HG03460 (cell line): ENCODE measurements around the gene SLC22A7.

ENCODE experiments used
- ATAC-seq: cut with Tn5 transposase; IDR thresholded peaks from one replicate; pipeline ENCODE4 v1.9.1; 2021; ENCODE audit not compliant: unreplicated experiment

The SLC22A7 gene

GRCh38 chr6:43264599-43265145, 33.4 kb upstream of the SLC22A7 start:
- ATAC-seq = no peak

GRCh38 chr6:43265564-43265963, 32.5 kb upstream of the SLC22A7 start:
- no peak for ATAC-seq

- ATAC-seq = no peak
Observed at GRCh38 chr6:43267619-43268354, 30.3 kb upstream of the SLC22A7 start.

GRCh38 chr6:43268355-43268700, 29.7 kb upstream of the SLC22A7 start:
- no peak for ATAC-seq

- ATAC-seq = no peak
Observed at GRCh38 chr6:43268782-43269272, 29.2 kb upstream of the SLC22A7 start.

- ATAC-seq = no peak
Observed at GRCh38 chr6:43269273-43270007, 28.6 kb upstream of the SLC22A7 start.

GRCh38 chr6:43271103-43271815, 26.8 kb upstream of the SLC22A7 start:
- no peak for ATAC-seq

- ATAC-seq = no peak
Observed at GRCh38 chr6:43271944-43272343, 26.1 kb upstream of the SLC22A7 start.

GRCh38 chr6:43273707-43274106, 24.4 kb upstream of the SLC22A7 start:
- no peak for ATAC-seq

GRCh38 chr6:43274127-43274915, 23.7 kb upstream of the SLC22A7 start:
- no peak for ATAC-seq

- ATAC-seq = no peak
Observed at GRCh38 chr6:43274916-43275597, 23.0 kb upstream of the SLC22A7 start.

- ATAC-seq = no peak
Observed at GRCh38 chr6:43275801-43276576, 22.1 kb upstream of the SLC22A7 start.

- ATAC-seq = no peak
Observed at GRCh38 chr6:43276577-43277305, 21.3 kb upstream of the SLC22A7 start.

GRCh38 chr6:43277306-43277642, 20.8 kb upstream of the SLC22A7 start:
- ATAC-seq = no peak

- no peak for ATAC-seq
Observed at GRCh38 chr6:43277643-43278523, 20.2 kb upstream of the SLC22A7 start.

GRCh38 chr6:43278524-43279078, 19.5 kb upstream of the SLC22A7 start:
- no peak for ATAC-seq

- ATAC-seq = no peak
Observed at GRCh38 chr6:43280234-43280633, 17.8 kb upstream of the SLC22A7 start.

GRCh38 chr6:43282060-43282459, 16.0 kb upstream of the SLC22A7 start:
- ATAC-seq = no peak
